Activated T-helper 9 cell treated with anti-CD3 and anti-CD28 coated beads, Interleukin-2, amount 50 U/mL, for 16 hours (primary cell): ENCODE data around the gene SLC16A11.
"Not testable (repeated sequence)": the region's sequence is repeated elsewhere in the genome, so short reads cannot be mapped to it uniquely, and the experiment has no call there.

Experiments used
- DNase-seq: peaks from one replicate; pipeline ENCODE4 v3.0.0-alpha.2; 2020; ENCODE audit warnings: low read depth

SLC16A11 gene

DNA sequence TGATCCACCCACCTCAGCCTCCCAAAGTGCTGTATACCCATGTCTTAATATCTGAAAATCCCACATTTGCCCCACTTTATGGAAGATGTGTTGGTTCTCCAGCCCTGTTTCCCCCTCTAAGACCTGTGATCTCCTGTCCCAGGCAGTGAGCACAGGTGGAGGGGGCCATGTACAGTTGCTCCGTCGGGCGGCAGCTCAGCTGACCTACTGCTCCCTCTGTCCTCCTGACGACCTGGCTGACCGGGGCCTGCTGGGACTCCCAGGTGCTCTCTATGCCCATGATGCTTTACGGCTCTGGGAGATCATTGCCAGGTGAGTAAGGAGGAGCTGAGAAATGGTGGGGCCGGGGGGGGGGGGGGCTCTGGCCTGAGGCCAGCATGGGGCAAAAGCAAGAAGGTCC lies 38.2 kb downstream of the SLC16A11 start:
- DNase-seq = no peak

DNA sequence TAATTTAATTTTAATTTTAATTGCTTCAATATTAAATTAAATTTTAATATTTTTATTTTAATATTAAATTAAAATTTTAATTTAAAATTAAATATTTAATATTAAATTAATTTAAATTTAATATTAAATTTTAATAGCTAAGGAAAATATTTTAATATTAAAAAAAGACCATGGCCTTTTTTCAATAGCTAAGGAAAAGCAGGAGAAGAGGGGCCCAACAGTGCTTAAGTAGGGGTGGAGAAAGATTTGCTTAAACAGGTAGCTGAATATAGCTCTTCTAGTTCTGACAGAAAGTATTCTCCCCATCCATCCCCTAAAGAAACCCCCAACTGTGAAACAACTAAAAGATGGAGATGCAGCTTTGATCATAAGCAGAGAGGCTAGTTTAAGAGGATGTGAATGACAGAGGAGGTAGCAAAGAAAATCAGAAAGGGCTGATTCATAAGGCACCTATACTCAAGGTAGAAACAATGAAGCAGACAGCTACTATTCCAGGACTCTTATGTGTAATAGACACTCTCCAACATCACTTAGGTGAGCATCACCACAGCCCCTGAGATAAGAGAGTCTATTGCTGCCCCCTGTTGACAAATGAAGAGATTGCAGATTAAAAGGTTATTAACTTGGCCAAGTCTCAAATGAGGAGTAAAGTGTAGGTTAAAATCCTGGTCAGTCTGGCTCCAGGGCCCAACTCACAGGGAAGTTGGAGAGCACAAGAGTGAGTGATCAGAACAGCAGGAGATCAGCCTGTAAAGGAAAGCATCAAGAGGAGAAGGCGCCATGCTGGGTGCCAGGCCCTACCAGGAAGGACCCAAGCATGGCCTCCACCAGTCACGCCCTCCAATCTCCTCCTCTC lies 39.3 kb downstream of the SLC16A11 start:
- no peak for DNase-seq

DNA sequence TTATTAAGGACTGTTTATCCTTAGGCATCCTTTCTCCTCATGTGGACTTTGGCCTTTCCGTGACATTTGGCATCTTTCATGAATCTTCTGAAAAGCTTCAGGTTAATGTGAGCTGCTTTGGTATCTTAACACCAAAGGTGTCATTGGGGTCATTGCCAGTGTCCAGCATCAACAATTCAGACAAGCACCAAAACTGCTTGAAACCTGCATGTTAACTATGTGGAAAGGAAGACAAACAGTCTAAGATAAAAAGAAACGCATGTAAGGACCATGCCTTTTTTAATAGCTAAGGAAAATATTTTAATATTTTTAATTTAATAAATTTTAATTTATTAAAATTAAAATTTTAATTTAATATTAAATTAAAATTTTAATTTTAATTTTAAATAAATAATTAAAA lies 40.1 kb downstream of the SLC16A11 start:
- DNase-seq = no peak

DNA sequence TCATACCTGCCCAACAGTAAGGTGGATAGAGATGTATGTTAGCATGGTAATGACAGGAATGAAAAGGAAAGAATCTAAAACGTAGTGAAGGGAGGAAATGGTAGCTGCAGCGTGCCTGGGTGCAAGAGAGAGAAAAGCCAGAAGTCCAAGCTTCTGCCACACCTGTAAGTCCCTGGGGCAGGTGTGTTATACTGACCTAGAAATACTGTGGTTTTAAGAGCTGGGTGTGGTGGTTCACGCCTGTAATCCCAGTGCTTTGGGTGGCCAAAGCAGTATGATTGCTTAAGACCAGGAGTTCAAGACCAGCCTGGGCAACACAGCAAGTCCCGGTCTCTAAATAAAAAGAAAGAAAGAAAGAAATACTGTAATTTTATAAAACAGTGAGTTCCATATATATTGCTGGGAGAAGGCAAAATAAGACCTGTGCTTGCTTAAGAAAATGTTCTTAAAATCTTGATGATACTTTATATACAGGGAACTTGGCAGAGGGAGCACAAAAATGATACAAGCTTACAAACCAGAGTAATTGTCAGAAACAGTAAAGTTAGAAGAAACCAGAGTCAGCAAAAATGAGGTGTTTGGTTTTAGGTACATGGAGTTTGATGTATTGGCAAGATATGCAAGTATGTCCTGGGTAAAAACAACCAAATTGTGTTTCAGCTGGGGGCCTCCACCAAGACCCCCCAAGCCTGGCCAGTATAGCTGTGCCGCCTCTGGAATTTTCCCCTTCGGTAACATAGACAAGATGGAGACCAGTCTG lies 41.4 kb downstream of the SLC16A11 start:
- DNase-seq = no peak

DNA sequence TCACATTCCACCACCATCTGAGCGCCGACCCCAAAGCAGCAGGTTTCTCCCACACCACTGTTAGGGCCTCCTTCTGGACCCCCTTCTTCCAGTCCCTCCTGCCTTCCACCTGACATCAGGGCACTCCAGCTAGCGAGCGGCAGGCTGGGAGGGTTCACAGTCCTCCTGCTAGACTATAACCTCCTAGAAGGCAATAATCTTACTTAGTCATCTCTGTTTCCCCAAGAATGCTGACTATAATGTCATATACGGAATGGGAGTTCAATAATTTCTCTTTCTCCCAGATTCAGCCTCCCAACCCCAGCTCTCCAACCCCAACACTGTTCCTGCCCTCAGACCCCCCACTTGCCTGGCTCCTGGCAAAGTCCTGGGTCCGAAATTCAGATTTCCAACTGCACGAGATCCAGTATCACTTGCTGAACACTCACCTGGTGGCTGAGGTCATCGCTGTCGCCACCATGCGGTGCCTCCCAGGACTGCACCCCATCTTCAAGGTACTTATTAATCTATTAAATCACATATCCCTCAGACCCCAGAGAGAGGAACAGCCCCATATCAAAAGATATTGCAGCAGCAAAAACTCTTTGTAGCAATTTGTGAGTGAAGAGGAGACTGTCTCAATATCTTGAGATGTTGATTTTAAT lies 42.5 kb downstream of the SLC16A11 start:
- no peak for DNase-seq

DNA sequence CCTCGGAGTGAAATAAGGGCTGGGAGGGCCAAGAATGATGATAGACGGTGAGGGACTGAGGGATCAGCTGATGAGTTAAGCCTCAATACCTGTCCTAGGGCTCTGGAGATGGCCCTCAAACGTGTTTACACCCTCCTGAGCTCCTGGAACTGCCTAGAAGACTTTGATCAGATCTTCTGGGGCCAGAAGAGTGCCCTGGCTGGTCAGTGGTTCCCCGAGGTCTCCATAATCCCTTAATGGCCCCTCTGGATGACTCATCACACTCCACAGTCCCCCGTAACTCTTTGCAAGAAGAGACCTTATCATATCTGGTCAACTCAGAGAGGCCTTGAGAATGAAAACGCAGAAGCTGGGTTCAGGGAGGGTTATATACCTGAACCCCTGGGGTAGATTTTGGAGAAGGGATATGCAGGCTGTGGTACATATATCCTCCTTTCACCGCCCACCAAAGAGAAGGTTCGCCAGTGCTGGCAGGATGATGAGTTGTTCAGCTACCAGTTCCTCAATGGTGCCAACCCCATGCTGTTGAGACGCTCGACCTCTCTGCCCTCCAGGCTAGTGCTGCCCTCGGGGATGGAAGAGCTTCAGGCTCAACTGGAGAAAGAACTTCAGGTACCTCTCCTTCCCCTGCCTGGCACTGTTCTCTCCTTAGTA lies 44.9 kb downstream of the SLC16A11 start:
- no peak for DNase-seq

DNA sequence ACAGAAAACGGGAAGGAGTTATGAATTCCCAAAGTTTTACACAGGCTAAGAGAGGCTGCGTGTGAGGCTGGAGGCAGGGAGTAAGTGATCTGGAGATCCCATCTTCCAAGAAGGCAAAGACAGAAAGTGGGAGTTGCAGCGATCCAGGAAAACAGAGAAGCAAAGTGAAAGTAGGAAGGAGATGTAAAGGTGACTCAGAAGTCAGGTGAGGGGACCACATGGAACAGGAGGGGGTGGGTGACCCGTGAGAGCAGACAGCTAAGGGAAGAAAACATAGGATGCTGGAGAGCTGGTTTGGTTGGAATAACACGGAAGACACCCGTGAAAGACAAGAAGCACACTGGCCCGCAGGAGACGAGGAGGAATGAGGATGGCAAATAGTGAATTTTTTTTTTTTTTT lies 46.7 kb downstream of the SLC16A11 start:
- no peak for DNase-seq

DNA sequence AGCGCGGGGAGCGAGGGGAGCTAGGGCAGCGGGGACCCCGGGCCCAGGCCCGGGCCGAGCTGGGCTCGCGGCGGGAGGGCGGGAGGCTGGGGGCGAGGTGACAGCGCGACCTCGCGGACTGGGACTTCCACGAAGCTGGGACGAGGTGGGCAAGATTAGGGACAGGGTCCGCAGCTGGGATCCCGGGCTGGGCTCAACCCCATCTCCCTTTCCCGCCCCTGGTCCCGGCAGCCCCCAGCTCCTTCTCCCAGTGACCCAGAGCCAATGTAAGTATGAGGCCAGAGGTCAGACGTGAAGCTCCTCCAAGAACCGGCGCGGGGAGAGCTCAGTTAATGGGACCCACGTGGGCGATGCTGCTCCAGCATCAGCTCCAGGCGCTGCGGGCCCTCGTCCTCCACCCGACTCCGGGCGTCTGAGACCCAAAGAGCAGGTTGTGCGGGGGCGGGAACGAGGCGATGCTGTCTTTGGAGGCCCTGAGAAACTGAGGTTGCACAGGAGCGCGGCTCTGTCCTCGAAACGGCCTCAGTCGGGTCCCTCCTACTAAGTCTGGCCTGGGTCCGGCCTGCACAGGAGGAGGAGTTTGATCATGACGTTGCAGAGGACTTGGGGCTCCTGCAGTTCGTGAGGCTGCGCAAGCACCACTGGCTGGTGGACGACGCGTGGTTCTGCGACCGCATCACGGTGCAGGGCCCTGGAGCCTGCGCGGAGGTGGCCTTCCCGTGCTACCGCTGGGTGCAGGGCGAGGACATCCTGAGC lies 47.5 kb downstream of the SLC16A11 start:
- no peak for DNase-seq

DNA sequence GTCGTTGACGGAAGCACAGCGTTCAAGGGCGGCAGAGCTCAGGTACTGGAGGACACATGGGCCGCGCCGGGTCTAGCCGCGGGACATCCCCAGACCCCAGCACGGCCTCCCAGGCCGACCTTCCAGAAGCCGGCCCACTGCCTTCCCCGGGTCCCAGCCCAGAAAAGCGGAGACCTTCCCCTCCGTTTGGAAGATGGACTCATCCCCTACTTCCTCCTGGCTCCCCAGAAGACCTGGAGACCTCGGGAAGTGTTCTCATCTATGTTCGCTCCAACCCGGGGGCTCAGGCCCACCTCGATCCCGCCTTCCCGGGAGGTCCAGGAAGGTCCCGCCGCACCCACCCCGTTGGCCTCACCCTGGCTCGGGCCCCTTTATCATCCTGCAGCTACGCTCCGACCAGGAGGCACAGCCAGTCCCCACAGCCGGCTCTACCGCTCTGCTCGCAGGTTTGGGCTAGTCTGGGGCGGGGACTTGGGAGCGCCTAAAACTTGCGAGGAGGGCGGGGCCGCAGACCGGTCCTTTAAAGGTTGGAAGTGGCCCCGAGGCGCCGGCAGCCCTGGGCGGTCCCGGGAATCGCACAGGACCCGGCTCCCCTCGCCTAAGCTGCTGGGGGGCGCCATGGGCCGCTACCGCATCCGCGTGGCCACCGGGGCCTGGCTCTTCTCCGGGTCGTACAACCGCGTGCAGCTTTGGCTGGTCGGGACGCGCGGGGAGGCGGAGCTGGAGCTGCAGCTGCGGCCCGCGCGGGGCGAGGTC lies 48.2 kb downstream of the SLC16A11 start, which contains the start of gene ALOX12:
Gene ALOX12 (plus strand): TSS at position 550 of the 756 bp plus-strand sequence. CDS start 69 bp downstream, at position 619.
- no peak for DNase-seq

DNA sequence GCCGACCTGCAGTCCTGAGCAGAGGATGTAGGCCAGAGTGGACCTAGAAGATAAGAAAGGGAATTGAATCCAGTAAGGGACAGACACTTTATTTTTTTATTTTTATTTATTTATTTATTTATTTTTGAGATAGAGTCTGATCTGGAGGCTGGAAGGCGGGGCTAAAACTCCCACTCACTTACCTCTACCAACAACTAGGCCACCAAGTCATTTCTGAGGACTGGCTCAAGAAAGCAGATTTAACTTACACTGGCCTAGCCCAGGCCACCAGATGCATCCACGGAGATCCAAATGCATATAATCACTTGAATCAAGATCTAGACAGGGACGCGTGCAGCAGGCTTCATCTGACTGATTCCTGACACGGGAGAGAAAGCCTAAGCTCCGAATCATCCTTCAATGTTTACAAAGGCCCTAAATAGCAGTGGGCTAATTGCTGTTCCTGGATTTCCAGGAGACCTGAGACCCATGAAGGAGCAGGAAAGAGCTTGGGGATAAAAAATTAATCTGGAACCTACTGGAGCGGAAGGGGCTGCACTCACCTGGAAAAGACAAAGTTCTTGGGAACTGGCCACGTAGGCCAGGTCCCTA lies 49.1 kb downstream of the SLC16A11 start:
- no peak for DNase-seq

DNA sequence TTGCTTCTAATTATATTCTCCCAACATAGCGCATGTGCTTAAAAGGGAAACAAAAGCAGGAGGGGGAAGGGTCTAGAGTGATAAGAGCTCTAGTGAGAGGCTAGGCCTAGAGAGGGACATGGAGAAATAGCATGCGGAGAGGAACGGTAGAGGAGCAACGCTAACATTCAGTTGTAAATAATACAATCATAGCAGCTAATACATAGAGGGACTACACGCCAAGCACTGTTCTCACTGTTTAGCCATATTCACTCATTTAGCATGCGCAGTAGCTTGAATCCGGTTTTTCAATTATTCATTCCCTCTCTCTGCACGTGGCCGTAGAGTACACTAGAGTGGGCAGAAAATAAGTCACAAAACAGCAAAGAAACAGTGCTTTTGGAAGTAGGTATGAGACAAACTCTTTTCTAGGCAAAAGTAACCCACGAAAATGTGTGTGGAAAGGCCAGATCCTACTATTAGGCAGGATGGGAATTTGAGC lies 49.7 kb downstream of the SLC16A11 start:
- DNase-seq = no peak

DNA sequence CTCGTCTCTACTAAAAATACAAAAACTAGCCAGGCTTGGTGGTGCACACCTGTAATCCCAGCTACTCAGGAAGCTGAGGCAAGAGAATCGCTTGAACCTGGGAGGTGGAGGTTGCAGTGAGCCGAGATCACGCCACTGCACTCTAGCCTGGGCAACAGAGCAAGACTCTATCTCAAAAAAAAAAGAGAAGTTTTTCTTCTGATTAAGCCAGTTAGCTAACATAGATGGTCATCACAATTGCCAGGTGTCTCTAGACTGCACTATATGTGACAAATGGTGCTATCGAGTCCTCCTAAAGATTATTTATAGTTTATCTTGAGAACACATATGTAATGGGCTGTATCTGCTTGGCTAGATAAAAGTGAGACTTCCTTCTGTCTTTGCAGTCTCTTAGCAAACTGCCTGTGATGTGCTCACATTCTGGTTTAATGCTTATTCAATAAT lies 50.3 kb downstream of the SLC16A11 start:
- DNase-seq = not testable (repeated sequence)
